ENCODE data around the gene NEDD4L.

The NEDD4L gene

GRCh38 chr18:58052960-58053359 is 8.9 kb downstream of the NEDD4L start (continued):
- TF ChIP-seq ZNF202 (tag by site-specific recombination; IDR thresholded peaks at IDR 0.05; ENCODE audit: borderline replicate concordance) (no peak), INSM2 (tag by site-specific recombination; IDR thresholded peaks at IDR 0.05) (no peak), KLF8 (tag by site-specific recombination; IDR thresholded peaks at IDR 0.05) (no peak), WT1 (tag by site-specific recombination; IDR thresholded peaks at IDR 0.05) (no peak), ZBTB10 (tag by site-specific recombination; IDR thresholded peaks at IDR 0.05) (no peak), ZNF274 (IDR thresholded peaks at IDR 0.05; ENCODE audit: low read length) (no peak), ZNF274 (tag by site-specific recombination; IDR thresholded peaks at IDR 0.05; ENCODE audit: borderline replicate concordance) (no peak), ZNF549 (tag by site-specific recombination; IDR thresholded peaks at IDR 0.05) (no peak), HOXD13 (CRISPR knock-in tag; IDR thresholded peaks at IDR 0.05; ENCODE audit: borderline replicate concordance) (no peak), ZNF18 (tag by site-specific recombination; IDR thresholded peaks at IDR 0.05) (no peak)

DNA sequence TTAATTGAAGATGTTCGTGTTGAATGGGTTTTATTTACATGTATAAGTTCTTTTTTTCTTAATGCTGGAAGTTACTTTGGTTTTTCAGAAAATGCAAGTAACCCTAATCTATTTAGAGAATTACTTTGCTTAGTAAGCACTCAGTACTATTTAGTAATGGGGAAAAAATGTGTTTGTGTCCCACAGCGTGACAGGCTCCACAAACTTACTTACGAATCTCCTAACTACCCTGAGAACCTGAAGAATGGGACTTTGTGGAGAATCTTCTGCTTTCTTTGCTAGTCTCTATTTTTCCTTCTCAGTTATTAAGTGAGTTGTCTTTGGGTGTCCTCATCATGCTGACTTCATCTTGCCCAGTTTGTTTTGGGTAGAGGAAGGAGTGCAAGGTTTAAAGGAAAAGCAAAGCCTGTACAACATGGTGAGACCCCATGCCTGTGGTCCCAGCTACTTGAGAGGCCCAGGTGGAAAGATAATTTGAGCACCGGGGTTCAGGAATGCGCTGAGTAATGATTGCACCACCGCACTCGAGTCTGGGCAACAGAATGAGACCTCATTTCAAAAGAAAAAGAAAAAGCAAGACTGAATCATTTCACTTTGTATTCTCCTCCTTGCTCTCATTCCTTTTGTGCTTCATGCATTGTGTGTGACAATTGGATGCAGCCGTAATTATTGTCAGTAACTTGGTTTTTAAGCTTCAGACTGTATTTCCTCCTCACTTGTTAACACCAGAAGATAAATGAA is 10.2 kb downstream of the NEDD4L start:
- ChIA-PET POLR2A (no interaction called here), CTCF (interaction anchor here (0.6 to 6.3 kb wide), 8 partner anchors 8 to 439 kb away, joined by 3 to 58 read pairs (median 4); partner anchors contain the start of gene NEDD4L)
- H3K4me1 ChIP-seq (ENCODE audit: control insufficient read depth, insufficient read depth, low read length): peaks cover 3% of the 10 kb centered on the region; the same call in 1 of the 2 replicates
- no peak overlapping the region for H3K4me3 ChIP-seq (ENCODE audit: low read depth, low read length)
- no peaks in the 10 kb centered on the region for H3K9me3 ChIP-seq (ENCODE audit: control insufficient read depth, insufficient read depth, low read depth, low read length)
- TF ChIP-seq ZIC2 (tag by site-specific recombination; IDR thresholded peaks at IDR 0.05) (peak; percentile 50; the same call in 1 of the 2 replicates), SALL2 (tag by site-specific recombination; IDR thresholded peaks at IDR 0.05; ENCODE audit: borderline replicate concordance) (no peak), KLF9 (tag by site-specific recombination; IDR thresholded peaks at IDR 0.05; ENCODE audit: low read depth) (no peak)
- no peak overlapping the region for H3K27ac ChIP-seq (ENCODE audit: extremely low read depth, low read depth, low read length)
- H3K36me3 ChIP-seq (ENCODE audit: control insufficient read depth in 2 of 2, insufficient read depth in 1 of 2, low read length in 2 of 2): no peaks in the 10 kb centered on the region

GRCh38 chr18:58055890-58056558 is 12.0 kb downstream of the NEDD4L start:
- POLR2A ChIA-PET: interaction anchor here (1.6 kb wide), 1 partner anchor 10 kb away, joined by 4 read pairs; no protein-coding TSS in a partner anchor
- Histone ChIP-seq H3K9me3 (ENCODE audit: control insufficient read depth, insufficient read depth, low read depth, low read length) (no peaks in the 10 kb centered on the region), H3K4me3 (ENCODE audit: low read depth, low read length) (no peak overlapping the region), H3K36me3 (ENCODE audit: control insufficient read depth in 2 of 2, insufficient read depth in 1 of 2, low read length in 2 of 2) (no peaks in the 10 kb centered on the region), H3K27ac (ENCODE audit: extremely low read depth, low read depth, low read length) (no peak overlapping the region), H3K4me1 (ENCODE audit: control insufficient read depth, insufficient read depth, low read length) (peaks cover 4% of the 10 kb centered on the region; the same call in 1 of the 2 replicates)
- TF ChIP-seq ZNF488 (tag by site-specific recombination; IDR thresholded peaks at IDR 0.05): no peak
- TF ChIP-seq KLF9 (tag by site-specific recombination; IDR thresholded peaks at IDR 0.05; ENCODE audit: low read depth): no peak
- TF ChIP-seq ZNF548 (tag by site-specific recombination; IDR thresholded peaks at IDR 0.05): no peak
- TF ChIP-seq ZNF747 (tag by site-specific recombination; IDR thresholded peaks at IDR 0.05): no peak
- no peak for TF ChIP-seq ZNF529 (tag by site-specific recombination; IDR thresholded peaks at IDR 0.05; ENCODE audit: insufficient replicate concordance)
- TF ChIP-seq MEIS1 (CRISPR knock-in tag; IDR thresholded peaks at IDR 0.05; ENCODE audit: borderline replicate concordance): no peak
- CTCF ChIA-PET: interaction anchor here (0.7 to 3.2 kb wide), 7 partner anchors 9 to 80 kb away, joined by 3 to 14 read pairs (median 5); partner anchors contain the start of gene NEDD4L
